Liver (tissue), 9 donors: ENCODE measurements around the gene DHRS3. TPM values are rescaled to one million over a fixed set of nuclear protein-coding genes. Genes with fewer than 3 reads are reported as not detected.

Experiments used
- DNase-seq: peaks from one replicate; pipeline ENCODE4 v3.0.0-alpha.2; 2017; ENCODE audit warnings: low spot score
- H3K27ac ChIP-seq, 2 donors: one replicate each; pipeline ENCODE4 v1.7.0; 2013; ENCODE audit warnings: inconsistent platforms in 2 of 2, low read length in 2 of 2, control low read depth in 1 of 2, low read depth in 1 of 2, mild to moderate bottlenecking in 1 of 2
- H3K27me3 ChIP-seq, 4 donors: one replicate each; pipeline versions ENCODE4 v1.6.1 to v1.7.0; 2013; ENCODE audit warnings: low read length in 3 of 4, inconsistent platforms in 1 of 4, mild to moderate bottlenecking in 1 of 4, moderate library complexity in 1 of 4; ENCODE audit not compliant: control insufficient read depth in 4 of 4, insufficient read depth in 4 of 4
- H3K36me3 ChIP-seq, 4 donors: one replicate each; pipeline versions ENCODE4 v1.6.1 to v1.7.0; 2013; ENCODE audit warnings: low read length in 3 of 4, mild to moderate bottlenecking in 3 of 4, low read depth in 1 of 4, moderate library complexity in 1 of 4; ENCODE audit not compliant: control insufficient read depth in 4 of 4, insufficient read depth in 3 of 4
- H3K4me1 ChIP-seq, 4 donors: one replicate each; pipeline versions ENCODE4 v1.6.1 to v1.7.0; 2013; ENCODE audit warnings: low read length in 3 of 4, mild to moderate bottlenecking in 3 of 4, moderate library complexity in 1 of 4; ENCODE audit not compliant: control insufficient read depth in 4 of 4, insufficient read depth in 4 of 4
- H3K4me3 ChIP-seq, 3 donors: one replicate each; pipeline versions ENCODE4 v1.6.1 to v1.7.0; 2013; ENCODE audit warnings: low read length in 3 of 3, control low read depth in 1 of 3, low read depth in 1 of 3, mild to moderate bottlenecking in 1 of 3
- H3K9ac ChIP-seq, 2 donors: one replicate each; pipeline ENCODE4 v1.7.0; 2013; ENCODE audit warnings: low read length in 2 of 2, mild to moderate bottlenecking in 2 of 2, moderate library complexity in 2 of 2, control low read depth in 1 of 2, low read depth in 1 of 2
- H3K9me3 ChIP-seq, 4 donors: one replicate each; pipeline versions ENCODE4 v1.6.1 to v1.7.0; 2013; ENCODE audit warnings: low read length in 3 of 4; ENCODE audit not compliant: control insufficient read depth in 4 of 4
- EGR1 ChIP-seq, 2 donors: IDR thresholded peaks; 2 replicates each; pipeline ENCODE4 v1.6.1; 2016 to 2018; ENCODE audit warnings: antibody characterized with exemption in 2 of 2, low read depth in 2 of 2
- FOXA1 ChIP-seq: IDR thresholded peaks from 2 replicates; pipeline ENCODE4 v1.6.1; 2016; ENCODE audit warnings: antibody characterized with exemption
- FOXA2 ChIP-seq: IDR thresholded peaks from 2 replicates; pipeline ENCODE4 v1.6.1; 2016; ENCODE audit warnings: antibody characterized with exemption
- GABPA ChIP-seq, 2 donors: IDR thresholded peaks in 1 of 2; conservative IDR thresholded peaks in 1 of 2; 2 replicates each; pipeline ENCODE4 v1.6.1; 2016; ENCODE audit warnings: antibody characterized with exemption in 2 of 2, mild to moderate bottlenecking in 1 of 2, moderate library complexity in 1 of 2
- HNF4A ChIP-seq, 2 donors: conservative IDR thresholded peaks; 2 replicates each; pipeline ENCODE4 v1.6.1; 2016; ENCODE audit warnings: antibody characterized with exemption in 2 of 2, mild to moderate bottlenecking in 2 of 2
- HNF4G ChIP-seq: IDR thresholded peaks from 2 replicates; pipeline ENCODE4 v1.6.1; 2016; ENCODE audit warnings: antibody characterized with exemption
- JUND ChIP-seq, 2 donors: IDR thresholded peaks; 2 replicates each; pipeline ENCODE4 v1.6.1; 2016; ENCODE audit warnings: antibody characterized with exemption in 2 of 2
- NR2F2 ChIP-seq: IDR thresholded peaks from 2 replicates; pipeline ENCODE4 v1.6.1; 2016; ENCODE audit warnings: antibody characterized with exemption
- RAD21 ChIP-seq, 2 donors: IDR thresholded peaks; 2 replicates each; pipeline ENCODE4 v1.6.1; 2016; ENCODE audit warnings: antibody characterized with exemption in 2 of 2, mild to moderate bottlenecking in 2 of 2
- RXRA ChIP-seq, 2 donors: IDR thresholded peaks; 2 replicates each; pipeline ENCODE4 v1.6.1; 2017 to 2018; ENCODE audit warnings: antibody characterized with exemption in 2 of 2, mild to moderate bottlenecking in 1 of 2
- SP1 ChIP-seq: IDR thresholded peaks from 2 replicates; pipeline ENCODE4 v1.6.1; 2018; ENCODE audit warnings: antibody characterized with exemption, mild to moderate bottlenecking
- TAF1 ChIP-seq: conservative IDR thresholded peaks from 2 replicates; pipeline ENCODE4 v1.6.1; 2016; ENCODE audit warnings: antibody characterized with exemption, mild to moderate bottlenecking
- YY1 ChIP-seq: IDR thresholded peaks from 2 replicates; pipeline ENCODE4 v1.6.1; 2016; ENCODE audit warnings: antibody characterized with exemption, mild to moderate bottlenecking
- WGBS: extraction: QIAGEN DNeasy Blood & Tissue Kit; methylation state at CpG from one replicate; pipeline ENCODE4 v1.1.7; 2013; 5-methylcytosine and 5-hydroxymethylcytosine counted together
- polyA plus RNA-seq, 2 donors: library from polyadenylated mRNA; stranded (reverse) in 1 of 2; unstranded in 1 of 2; fragments of 200-250 nt in 1 of 2; fragments of >200 nt in 1 of 2; fragmentation: Nextera tagmentation in 1 of 2; extraction: Ambion mirVana in 1 of 2; gene quantifications; one replicate each; pipeline versions ENCODE4 v1.2.1 to v1.2.3, GENCODE V29; 2013 to 2015
- total RNA-seq, 2 donors: library from RNA; depleted of rRNA; stranded (reverse); fragments of >200 nt; gene quantifications; one replicate each; pipeline ENCODE4 v1.2.3, GENCODE V29; 2014
- TF ChIP-seq, protein P1 (sequence below): IDR thresholded peaks from 2 replicates; pipeline ENCODE4 v1.6.1; 2016; ENCODE audit warnings: antibody characterized with exemption
- TF ChIP-seq, protein P2 (sequence below): IDR thresholded peaks from 2 replicates; pipeline ENCODE4 v1.6.1; 2016; ENCODE audit warnings: antibody characterized with exemption
- TF ChIP-seq, protein P3 (sequence below): IDR thresholded peaks from 2 replicates; pipeline ENCODE4 v1.6.1; 2016; ENCODE audit warnings: antibody characterized with exemption
- TF ChIP-seq, protein P4 (sequence below): IDR thresholded peaks from 2 replicates; pipeline ENCODE4 v1.6.1; 2016; ENCODE audit warnings: antibody characterized with exemption, mild to moderate bottlenecking
- donor health status: healthy.
- donor health status: healthy.
- donor health status: healthy.
- donor health status: healthy.
- donor health status: healthy.

The DHRS3 gene
- total and polyA plus RNA-seq, 4 donors: 62.6 to 185 (median 158) TPM

DNA sequence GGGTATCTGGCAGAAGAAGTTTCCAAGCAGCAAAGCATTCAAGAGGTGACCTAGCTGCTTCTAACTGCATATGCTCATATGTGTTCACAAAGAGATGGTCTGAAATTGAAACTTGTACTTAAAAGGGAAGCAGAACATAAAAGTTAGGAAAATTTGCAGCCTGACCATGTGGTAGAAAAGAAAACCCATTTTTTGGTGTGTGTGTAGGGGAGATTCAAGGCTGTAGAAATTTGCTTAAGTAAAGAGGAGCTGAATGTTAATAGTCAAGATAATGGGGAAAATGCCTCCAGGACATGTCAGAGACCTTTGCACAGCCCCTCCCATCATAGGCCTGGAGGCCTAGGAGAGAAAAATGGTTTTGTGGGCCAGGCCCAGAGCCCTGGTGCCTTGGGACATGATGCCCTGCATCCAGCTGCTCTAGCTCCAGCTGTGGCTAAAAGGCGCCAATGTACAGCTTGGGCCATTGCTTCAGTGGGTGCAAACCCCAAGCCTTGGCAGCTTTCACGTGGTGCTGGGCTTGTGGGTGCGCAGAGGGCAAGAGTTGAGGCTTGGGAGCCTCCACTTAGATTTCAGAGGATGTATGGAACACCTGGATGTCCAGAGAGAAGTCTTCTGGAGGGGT, 54.9 kb downstream of the DHRS3 start:
- H3K36me3 ChIP-seq: peaks cover 4 to 17% (median 4%) of the 10 kb centered on the region in 4 donors
- WGBS: 79% methylated on average over 3 of the region's 3 CpGs
- DNase-seq: no peak
- H3K4me3 ChIP-seq: no peak overlapping the region
- no peaks in the 10 kb centered on the region for H3K27me3 ChIP-seq
- peaks cover 0 to 10% (median 5%) of the 10 kb centered on the region in 4 donors for H3K9me3 ChIP-seq
- no peaks in the 10 kb centered on the region for H3K4me1 ChIP-seq
- no peak overlapping the region for H3K9ac ChIP-seq
- TF ChIP-seq HNF4A (conservative IDR thresholded peaks at IDR 0.05) (no peak), EGR1 (IDR thresholded peaks at IDR 0.05; ENCODE audit: low read depth in 2 of 2) (no peak), FOXA1 (no peak), RXRA (IDR thresholded peaks at IDR 0.05) (no peak), JUND (IDR thresholded peaks at IDR 0.05) (no peak), HNF4G (no peak), TAF1 (no peak), GABPA (IDR thresholded peaks at IDR 0.05 in 1 of 2, conservative IDR thresholded peaks at IDR 0.05 in 1 of 2) (no peak), SP1 (no peak), RAD21 (IDR thresholded peaks at IDR 0.05) (no peak), YY1 (no peak), NR2F2 (no peak)
- TF ChIP-seq, protein P1, sequence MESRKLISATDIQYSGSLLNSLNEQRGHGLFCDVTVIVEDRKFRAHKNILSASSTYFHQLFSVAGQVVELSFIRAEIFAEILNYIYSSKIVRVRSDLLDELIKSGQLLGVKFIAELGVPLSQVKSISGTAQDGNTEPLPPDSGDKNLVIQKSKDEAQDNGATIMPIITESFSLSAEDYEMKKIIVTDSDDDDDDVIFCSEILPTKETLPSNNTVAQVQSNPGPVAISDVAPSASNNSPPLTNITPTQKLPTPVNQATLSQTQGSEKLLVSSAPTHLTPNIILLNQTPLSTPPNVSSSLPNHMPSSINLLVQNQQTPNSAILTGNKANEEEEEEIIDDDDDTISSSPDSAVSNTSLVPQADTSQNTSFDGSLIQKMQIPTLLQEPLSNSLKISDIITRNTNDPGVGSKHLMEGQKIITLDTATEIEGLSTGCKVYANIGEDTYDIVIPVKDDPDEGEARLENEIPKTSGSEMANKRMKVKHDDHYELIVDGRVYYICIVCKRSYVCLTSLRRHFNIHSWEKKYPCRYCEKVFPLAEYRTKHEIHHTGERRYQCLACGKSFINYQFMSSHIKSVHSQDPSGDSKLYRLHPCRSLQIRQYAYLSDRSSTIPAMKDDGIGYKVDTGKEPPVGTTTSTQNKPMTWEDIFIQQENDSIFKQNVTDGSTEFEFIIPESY: no peak
- TF ChIP-seq, protein P2, sequence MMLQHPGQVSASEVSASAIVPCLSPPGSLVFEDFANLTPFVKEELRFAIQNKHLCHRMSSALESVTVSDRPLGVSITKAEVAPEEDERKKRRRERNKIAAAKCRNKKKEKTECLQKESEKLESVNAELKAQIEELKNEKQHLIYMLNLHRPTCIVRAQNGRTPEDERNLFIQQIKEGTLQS: no peak
- TF ChIP-seq, protein P3, sequence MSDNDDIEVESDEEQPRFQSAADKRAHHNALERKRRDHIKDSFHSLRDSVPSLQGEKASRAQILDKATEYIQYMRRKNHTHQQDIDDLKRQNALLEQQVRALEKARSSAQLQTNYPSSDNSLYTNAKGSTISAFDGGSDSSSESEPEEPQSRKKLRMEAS: no peak
- TF ChIP-seq, protein P4, sequence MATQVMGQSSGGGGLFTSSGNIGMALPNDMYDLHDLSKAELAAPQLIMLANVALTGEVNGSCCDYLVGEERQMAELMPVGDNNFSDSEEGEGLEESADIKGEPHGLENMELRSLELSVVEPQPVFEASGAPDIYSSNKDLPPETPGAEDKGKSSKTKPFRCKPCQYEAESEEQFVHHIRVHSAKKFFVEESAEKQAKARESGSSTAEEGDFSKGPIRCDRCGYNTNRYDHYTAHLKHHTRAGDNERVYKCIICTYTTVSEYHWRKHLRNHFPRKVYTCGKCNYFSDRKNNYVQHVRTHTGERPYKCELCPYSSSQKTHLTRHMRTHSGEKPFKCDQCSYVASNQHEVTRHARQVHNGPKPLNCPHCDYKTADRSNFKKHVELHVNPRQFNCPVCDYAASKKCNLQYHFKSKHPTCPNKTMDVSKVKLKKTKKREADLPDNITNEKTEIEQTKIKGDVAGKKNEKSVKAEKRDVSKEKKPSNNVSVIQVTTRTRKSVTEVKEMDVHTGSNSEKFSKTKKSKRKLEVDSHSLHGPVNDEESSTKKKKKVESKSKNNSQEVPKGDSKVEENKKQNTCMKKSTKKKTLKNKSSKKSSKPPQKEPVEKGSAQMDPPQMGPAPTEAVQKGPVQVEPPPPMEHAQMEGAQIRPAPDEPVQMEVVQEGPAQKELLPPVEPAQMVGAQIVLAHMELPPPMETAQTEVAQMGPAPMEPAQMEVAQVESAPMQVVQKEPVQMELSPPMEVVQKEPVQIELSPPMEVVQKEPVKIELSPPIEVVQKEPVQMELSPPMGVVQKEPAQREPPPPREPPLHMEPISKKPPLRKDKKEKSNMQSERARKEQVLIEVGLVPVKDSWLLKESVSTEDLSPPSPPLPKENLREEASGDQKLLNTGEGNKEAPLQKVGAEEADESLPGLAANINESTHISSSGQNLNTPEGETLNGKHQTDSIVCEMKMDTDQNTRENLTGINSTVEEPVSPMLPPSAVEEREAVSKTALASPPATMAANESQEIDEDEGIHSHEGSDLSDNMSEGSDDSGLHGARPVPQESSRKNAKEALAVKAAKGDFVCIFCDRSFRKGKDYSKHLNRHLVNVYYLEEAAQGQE: no peak
- H3K27ac ChIP-seq: no peak overlapping the region

DNA sequence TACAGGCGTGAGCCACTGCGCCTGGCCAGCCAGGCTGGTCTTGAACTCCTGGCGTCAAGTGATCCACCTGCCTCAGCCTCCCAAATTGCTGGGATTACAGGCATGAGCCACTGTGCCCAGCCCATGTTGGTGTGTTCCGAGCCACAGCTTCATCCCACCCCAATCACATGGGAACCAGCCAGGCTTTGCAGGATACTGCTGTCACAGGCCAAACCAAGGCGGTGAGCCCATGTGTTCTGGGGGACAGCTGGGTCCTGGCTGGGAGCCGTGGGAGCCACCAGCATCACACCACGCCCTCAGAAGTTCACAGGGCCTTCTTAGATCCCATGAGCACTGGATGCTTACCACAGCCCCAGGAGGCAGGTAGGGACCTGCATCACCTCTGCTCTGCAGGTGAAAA, 56.9 kb downstream of the DHRS3 start:
- H3K4me3 ChIP-seq: no peak overlapping the region
- H3K36me3 ChIP-seq: no peaks in the 10 kb centered on the region
- DNase-seq: no peak
- H3K27ac ChIP-seq: no peak overlapping the region
- H3K9ac ChIP-seq: no peak overlapping the region
- TF ChIP-seq, protein P4: no peak
- TF ChIP-seq, protein P3: no peak
- no peak for TF ChIP-seq HNF4A (conservative IDR thresholded peaks at IDR 0.05)
- no peak for TF ChIP-seq FOXA2
- no peak for TF ChIP-seq YY1
- TF ChIP-seq SP1: no peak
- TF ChIP-seq RXRA (IDR thresholded peaks at IDR 0.05): no peak
- TF ChIP-seq TAF1: no peak
- no peak for TF ChIP-seq JUND (IDR thresholded peaks at IDR 0.05)
- TF ChIP-seq, protein P2: no peak
- TF ChIP-seq, protein P1: no peak
- no peak for TF ChIP-seq HNF4G
- no peak for TF ChIP-seq EGR1 (IDR thresholded peaks at IDR 0.05; ENCODE audit: low read depth in 2 of 2)
- TF ChIP-seq FOXA1: no peak
- H3K27me3 ChIP-seq: no peaks in the 10 kb centered on the region
- H3K4me1 ChIP-seq: no peaks in the 10 kb centered on the region
- WGBS: 96% methylated on average over 7 of the region's 7 CpGs
- peaks cover 0 to 10% (median 5%) of the 10 kb centered on the region in 4 donors for H3K9me3 ChIP-seq
